Stimulated activated CD8-positive, alpha-beta memory T cell treated with anti-CD3 and anti-CD28 coated beads, Interleukin-15, amount 100 ng/mL, for 24 hours (primary cell): ENCODE measurements around the gene CALML4.
"Not testable (repeated sequence)": the region's sequence is repeated elsewhere in the genome, so short reads cannot be mapped to it uniquely, and the experiment has no call there.

Source experiments
- DNase-seq: peaks from one replicate; pipeline ENCODE4 v3.0.0-alpha.2; 2020; ENCODE audit warnings: low read depth

Gene CALML4

GRCh38 chr15:68190048-68190447 lies 15.1 kb downstream of the CALML4 start:
- no peak for DNase-seq

- no peak for DNase-seq
Observed at GRCh38 chr15:68188647-68189046, 16.5 kb downstream of the CALML4 start.

GRCh38 chr15:68187559-68187958 lies 17.6 kb downstream of the CALML4 start:
- DNase-seq: no peak

GRCh38 chr15:68186671-68187397 lies 18.3 kb downstream of the CALML4 start:
- no peak for DNase-seq

GRCh38 chr15:68184616-68185480 lies 20.3 kb downstream of the CALML4 start:
- DNase-seq: no peak

GRCh38 chr15:68183616-68184315 lies 21.4 kb downstream of the CALML4 start:
- DNase-seq: no peak

GRCh38 chr15:68177742-68178141 lies 27.4 kb downstream of the CALML4 start:
- no peak for DNase-seq

- no peak for DNase-seq
Observed at GRCh38 chr15:68176601-68177000, 28.5 kb downstream of the CALML4 start.

- no peak for DNase-seq
Observed at GRCh38 chr15:68175526-68175925, 29.6 kb downstream of the CALML4 start.

GRCh38 chr15:68173119-68173518 lies 32.0 kb downstream of the CALML4 start:
- DNase-seq: no peak

GRCh38 chr15:68172037-68172436 lies 33.1 kb downstream of the CALML4 start:
- DNase-seq: not testable (repeated sequence)

- no peak for DNase-seq
Observed at GRCh38 chr15:68166847-68167246, 38.3 kb downstream of the CALML4 start.

- DNase-seq: no peak
Observed at GRCh38 chr15:68163191-68163590, 41.9 kb downstream of the CALML4 start.

- DNase-seq: no peak
Observed at GRCh38 chr15:68158046-68158628, 47.0 kb downstream of the CALML4 start.

GRCh38 chr15:68157074-68157473 lies 48.1 kb downstream of the CALML4 start:
- DNase-seq: no peak

- no peak for DNase-seq
Observed at GRCh38 chr15:68154923-68155559, 50.1 kb downstream of the CALML4 start.

- no peak for DNase-seq
Observed at GRCh38 chr15:68152342-68152741, 52.8 kb downstream of the CALML4 start.

GRCh38 chr15:68151277-68151676 lies 53.9 kb downstream of the CALML4 start:
- DNase-seq: no peak

- DNase-seq: no peak
Observed at GRCh38 chr15:68150187-68150586, 54.9 kb downstream of the CALML4 start.

GRCh38 chr15:68149059-68149458 lies 56.1 kb downstream of the CALML4 start:
- no peak for DNase-seq

GRCh38 chr15:68148039-68148438 lies 57.1 kb downstream of the CALML4 start:
- DNase-seq: no peak

GRCh38 chr15:68145706-68146105 lies 59.4 kb downstream of the CALML4 start:
- no peak for DNase-seq
